HG03342 (cell line): ENCODE results near the gene FCN1.

Experiments used
- ATAC-seq: cut with Tn5 transposase; IDR thresholded peaks from one replicate; pipeline ENCODE4 v1.9.1; 2021; ENCODE audit warnings: mild to moderate bottlenecking, moderate library complexity; ENCODE audit not compliant: unreplicated experiment

The FCN1 gene

GRCh38 chr9:134894136-134894860 is 23.4 kb downstream of the FCN1 start:
- no peak for ATAC-seq

- no peak for ATAC-seq
Measured at GRCh38 chr9:134892820-134893420, 24.8 kb downstream of the FCN1 start.

- no peak for ATAC-seq
Measured at GRCh38 chr9:134892221-134892620, 25.5 kb downstream of the FCN1 start.

DNA sequence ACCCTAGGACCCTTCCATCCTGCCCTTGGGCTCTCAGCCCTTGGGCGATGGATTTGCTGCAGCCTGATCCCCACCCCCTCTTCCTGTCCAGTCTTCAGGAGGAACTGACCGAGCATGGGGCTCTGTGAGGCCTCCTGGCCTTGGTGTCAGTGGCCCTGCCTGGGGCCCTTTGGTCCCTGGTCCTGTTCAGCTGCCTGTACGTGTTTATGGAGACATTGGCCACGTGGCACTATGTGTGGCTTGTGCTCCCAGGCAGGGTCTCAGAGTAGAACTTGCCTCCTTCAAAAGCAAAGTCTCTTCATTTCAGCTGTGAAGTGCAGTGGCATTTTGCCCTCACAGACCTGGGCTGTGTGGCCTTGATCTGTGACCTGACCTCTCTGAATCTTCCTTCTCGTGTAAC is 26.0 kb downstream of the FCN1 start:
- no peak for ATAC-seq

GRCh38 chr9:134891053-134891452 is 26.7 kb downstream of the FCN1 start:
- ATAC-seq, result no peak

GRCh38 chr9:134890155-134890495 is 27.6 kb downstream of the FCN1 start:
- no peak for ATAC-seq

DNA sequence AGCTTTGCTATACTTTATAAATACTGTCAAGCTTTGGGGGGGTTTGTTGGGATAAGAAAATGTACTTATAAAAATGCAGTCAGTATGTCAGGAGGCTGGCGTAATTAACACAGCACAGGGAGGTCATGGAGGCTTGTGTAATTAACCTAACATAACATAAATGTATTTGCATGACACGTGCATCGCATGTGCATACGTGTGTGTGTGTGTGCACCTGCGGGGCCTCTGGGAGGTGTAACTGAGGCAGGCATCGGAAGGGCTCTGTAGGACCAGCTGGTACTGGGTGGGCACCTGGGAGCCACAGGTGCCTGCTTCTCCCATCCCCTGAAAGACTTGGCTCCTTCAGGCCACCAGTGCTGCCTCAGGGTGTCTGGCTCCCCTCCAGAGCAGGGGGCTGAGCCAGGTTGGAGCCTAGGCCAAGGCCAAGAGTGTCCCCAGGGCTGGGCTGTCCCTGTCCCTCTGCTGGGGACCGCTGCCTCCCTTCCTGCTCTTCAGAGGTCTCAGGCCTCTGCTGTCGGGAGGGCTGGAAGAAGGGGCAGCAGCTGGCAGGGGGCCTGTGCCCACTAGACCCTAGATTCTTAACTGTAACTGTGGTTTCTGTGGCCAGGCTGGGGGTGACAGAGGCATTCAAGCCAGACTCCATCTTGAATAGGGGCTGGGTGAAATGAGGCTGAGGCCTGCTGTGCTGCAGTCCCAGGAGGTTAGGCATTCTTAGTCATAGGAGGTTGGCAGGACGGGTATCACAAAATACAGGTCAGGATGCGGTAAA is 28.1 kb downstream of the FCN1 start:
- ATAC-seq, result no peak

DNA sequence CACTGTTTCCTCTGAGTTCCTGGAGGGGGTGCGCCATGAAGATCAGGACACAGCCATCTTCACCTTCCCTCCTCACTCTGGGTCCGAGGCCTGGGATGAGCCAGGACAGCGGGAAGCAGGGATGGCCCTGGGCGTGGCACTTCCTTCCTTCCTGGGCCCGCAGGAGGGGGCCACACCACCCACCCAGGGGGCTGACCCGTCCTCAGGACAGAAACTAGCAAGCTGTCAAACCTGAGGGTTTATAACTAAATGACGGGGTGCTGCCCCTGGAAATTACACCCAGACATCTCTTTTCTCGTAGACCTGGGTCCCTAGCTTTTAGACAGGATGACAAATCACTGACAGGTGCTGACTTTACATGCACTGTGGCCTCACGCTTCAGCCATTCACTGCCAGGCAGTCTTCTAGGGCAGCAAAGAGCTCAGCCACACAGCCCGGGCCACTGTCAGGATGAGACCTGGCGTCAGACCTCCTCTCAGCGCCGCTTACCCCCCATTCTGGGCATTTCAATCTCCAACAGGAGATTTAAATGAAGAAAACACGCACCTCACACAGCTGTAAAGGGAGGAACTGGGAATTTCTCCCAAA is 29.0 kb downstream of the FCN1 start:
- no peak for ATAC-seq

- no peak for ATAC-seq
Measured at GRCh38 chr9:134887686-134888602, 29.8 kb downstream of the FCN1 start.

DNA sequence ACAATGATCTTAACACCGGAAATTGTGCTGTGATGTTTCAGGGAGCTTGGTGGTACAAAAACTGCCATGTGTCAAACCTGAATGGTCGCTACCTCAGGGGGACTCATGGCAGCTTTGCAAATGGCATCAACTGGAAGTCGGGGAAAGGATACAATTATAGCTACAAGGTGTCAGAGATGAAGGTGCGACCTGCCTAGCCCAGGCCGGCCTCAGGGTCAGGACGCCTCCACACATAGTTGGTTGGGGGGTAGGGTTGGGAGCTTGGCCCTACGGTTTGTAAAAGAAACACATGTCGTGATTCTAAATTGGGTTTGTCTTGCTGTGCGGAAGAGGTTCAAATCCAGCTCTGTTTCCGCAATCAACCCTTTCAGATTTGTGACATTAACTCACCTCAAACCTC is 30.5 kb downstream of the FCN1 start:
- ATAC-seq, result no peak

- no peak for ATAC-seq
Measured at GRCh38 chr9:134886413-134886913, 31.2 kb downstream of the FCN1 start.

DNA sequence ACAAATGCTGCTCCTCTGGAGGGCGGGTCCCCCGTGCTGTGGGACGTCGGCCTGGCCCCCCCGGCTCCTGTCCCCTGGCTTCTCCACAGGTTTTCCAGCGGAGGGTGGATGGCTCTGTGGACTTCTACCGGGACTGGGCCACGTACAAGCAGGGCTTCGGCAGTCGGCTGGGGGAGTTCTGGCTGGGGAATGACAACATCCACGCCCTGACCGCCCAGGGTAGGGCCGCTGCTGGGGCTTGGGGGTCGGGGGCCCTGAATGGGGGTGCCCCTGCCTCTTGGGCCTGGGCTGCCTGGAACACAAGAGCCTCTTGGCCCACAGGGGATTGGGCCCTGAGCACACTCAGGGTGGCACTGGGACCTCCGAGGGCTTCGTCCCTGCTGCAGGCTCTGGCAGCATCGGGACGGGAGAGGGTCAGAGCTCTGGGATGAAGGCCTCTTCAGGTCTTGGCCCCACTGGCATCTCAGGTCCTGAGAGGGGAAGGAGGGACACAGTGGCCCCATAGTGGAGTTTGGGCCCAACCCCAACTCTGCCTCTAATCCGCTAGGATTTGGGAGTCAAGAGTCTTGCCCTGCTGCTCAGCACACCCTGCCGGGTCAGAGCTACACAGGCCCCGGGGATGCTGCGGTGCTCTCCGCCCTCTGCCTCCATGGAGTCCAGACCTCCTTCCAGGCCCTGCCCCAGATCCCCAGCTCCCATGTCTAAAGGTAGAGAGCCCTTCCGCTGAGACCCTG is 31.9 kb downstream of the FCN1 start:
- ATAC-seq, result no peak

GRCh38 chr9:134885001-134885678 is 32.6 kb downstream of the FCN1 start:
- no peak for ATAC-seq

- no peak for ATAC-seq
Measured at GRCh38 chr9:134884492-134884891, 33.2 kb downstream of the FCN1 start.

DNA sequence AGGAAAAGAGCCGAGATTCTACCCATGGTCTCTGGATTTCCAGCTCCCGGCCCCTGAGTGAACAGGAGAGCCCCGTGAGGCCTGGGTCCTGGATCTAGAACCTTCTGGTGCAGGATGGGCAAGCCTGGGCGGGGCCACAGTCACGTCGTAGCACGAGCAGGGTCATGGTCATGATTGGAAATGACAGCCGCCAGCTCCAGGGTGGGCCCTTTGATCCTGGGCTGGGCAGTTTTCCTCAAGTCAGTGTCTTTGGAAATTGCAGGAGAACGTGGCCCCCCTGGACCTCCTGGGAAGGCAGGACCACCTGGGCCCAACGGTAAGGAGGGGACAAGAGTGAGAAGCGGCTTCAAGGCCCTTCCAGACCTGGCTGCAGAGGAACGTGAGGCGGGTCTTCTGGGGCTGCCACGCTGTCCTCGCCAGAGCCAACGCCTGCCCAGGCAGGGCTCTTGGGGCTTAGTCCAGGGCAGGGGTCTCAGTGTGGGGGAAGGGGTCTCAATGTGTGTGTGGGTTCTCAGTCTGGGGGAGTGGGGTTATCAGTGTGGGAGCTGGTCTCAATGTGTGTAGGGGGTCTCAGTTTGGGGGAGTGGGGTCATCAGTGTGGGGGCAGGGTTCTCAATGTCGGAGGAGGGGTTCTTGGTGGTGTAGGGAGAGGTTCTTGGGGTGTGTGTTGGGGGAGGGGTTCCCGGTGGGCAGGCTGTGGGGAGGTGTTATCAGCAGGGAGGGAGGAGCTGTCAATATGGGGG is 34.5 kb downstream of the FCN1 start:
- no peak for ATAC-seq

DNA sequence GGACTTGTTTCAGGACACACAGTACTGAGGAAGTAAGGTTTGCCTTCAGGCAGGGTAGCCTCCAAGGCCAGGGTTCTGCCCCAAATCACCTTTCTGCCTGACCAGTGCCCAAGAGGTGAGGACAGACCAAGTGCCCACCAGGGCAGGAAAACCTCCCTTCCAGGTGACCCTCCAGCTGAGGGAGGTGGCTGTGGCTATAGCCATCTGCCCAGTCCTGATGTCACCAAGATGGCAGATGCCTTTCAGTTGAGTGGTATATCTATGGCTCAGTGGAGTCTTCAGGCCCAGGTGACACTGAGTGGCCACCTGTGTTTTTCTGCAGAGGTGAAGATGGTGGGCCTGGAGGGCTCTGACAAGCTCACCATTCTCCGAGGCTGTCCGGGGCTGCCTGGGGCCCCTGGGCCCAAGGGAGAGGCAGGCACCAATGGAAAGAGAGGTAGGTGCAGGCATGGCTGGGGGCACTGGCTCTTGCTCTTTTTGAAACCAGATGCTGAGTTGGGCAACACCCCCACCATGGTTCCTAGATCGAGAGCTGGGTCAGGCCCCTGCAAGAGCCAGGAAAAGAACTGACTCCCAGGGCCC is 35.4 kb downstream of the FCN1 start:
- no peak for ATAC-seq

GRCh38 chr9:134881313-134881670 is 36.4 kb downstream of the FCN1 start:
- no peak for ATAC-seq
